LoVo (cell line): ENCODE results near the gene PPM1F.
"Not testable (repeated sequence)": the region's sequence is repeated elsewhere in the genome, so short reads cannot be mapped to it uniquely, and the experiment has no call there.

Experiments used
- DNase-seq: peaks from one replicate; pipeline ENCODE4 v3.0.0-alpha.2; 2016; ENCODE audit warnings: low spot score

The PPM1F gene

DNA sequence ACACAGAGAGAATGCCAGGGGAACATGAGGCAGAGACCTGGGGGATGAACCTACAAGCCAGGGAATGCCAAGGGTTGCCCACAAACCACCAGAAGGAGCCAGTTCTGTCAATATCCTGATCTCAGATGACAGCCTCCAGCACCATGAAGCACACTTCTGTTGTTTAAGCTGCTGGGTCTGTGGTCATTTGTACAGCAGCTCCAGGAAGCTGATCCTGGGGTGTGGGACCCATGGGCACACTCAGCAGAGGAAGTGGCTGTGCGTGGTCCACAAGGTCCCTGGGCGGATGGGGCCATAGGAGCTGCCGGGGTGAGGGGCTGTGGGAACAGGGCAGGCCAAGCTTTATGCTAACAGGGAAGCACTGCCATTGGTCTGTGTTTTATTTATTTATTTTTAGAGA, 12.1 kb downstream of the PPM1F start:
- no peak for DNase-seq

DNA sequence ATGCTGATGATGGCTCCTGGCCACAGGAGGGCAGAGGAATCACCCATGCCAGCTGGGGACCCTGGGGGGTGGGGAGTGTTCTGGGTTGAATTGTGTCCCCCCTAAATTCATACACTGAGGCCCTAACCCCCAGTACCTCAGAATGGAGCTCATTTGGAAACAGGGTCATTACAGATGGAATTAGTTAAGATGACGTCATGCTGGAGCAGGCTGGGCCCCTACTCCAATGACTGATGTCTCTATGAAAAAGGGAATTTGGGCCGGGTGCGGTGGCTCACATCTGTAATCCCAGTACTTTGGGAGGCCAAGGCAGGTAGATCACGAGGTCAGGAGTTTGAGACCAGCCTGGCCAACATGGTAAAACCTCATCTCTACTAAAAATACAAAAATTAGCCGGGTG, 12.7 kb downstream of the PPM1F start:
- DNase-seq, result not testable (repeated sequence)

DNA sequence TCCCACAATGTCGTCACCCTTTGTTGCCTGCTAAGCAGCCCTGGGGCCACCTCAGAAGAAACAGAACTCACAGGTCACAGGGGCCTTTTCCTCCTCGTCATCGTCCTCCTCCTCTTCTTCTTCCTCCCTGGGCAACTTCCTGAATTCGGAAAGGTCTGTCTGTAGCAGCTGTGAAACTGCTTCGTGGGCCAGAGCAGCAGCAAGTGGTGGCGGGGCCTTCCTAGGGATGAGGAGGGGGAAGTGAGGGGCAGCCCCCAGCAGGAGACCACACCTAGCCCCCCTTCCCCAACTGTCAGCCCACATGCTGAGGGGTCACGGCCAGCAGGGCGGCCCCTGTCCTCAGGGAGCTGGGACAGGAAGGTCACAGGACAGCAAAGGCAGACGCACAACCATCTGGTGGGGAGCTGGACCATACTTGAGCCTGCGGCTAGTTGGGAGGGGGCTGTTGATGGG, 13.2 kb downstream of the PPM1F start:
- no peak for DNase-seq

DNA sequence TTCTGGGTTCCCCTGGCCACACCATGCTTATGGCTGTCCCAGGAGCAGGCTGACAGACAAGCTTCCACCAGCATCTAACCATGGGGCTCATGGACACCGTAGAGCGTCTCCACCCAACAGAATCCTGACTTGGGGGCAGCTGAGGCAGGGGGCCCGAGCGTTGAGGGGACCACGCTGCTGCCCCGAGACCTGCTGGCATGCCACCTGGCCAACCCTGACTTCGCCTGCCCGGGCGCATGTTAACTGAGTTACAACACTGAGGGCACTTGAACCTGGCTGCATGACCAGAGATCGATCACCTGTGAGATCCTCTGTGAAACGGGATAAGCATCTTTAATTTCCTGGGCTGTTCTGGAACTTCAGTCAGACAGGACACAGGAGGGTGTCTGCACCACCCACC, 13.7 kb downstream of the PPM1F start:
- no peak for DNase-seq

DNA sequence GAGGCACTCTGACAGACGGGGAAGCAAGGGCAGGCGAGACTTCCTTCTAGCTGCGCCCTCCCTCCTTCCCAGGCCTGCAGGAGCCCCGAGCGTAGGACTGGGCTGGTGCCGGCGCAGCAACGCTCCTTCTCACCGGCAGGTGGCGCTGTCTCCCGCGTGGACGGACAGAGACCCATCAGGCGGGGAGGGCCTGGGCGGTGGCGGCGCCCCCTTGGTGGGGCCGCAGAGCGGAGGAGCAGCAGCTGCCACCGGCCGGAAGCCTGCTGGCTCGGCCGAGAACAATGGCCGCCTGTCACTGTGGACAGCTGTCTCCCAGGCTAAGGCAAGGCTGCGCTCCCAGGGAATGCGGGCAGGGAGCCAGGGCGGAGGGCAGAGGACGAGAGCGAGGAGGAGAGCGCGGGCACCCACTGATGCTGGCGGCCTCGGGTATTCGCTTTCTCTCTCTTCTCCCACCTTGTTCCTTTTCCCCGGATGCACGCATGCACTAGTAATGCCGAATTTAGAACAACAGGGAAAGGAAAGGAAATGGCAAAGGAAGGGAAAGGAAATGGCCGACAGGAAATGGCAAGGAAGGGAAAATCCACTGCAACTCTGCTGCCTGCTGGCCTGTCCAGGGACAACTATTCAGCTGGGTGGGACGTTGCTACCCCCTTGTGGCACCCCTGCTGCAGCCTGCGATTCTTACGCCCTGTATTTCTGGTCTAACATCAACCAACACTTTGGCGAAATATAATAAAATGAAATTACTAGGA, 14.4 kb downstream of the PPM1F start:
- peak; percentile 80 for DNase-seq

DNA sequence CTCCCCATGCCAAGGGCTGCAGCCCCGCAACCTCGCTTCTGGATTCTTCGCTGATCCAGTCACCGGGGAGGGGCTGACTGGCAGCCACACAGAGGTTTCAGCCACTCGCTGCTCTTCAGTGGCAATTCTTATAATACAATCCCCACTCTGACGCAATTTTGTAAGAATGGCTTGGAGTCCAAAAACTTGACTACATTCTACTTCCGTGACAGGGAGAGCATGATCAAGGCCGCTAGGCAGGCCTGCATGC, 14.9 kb downstream of the PPM1F start:
- no peak for DNase-seq

DNA sequence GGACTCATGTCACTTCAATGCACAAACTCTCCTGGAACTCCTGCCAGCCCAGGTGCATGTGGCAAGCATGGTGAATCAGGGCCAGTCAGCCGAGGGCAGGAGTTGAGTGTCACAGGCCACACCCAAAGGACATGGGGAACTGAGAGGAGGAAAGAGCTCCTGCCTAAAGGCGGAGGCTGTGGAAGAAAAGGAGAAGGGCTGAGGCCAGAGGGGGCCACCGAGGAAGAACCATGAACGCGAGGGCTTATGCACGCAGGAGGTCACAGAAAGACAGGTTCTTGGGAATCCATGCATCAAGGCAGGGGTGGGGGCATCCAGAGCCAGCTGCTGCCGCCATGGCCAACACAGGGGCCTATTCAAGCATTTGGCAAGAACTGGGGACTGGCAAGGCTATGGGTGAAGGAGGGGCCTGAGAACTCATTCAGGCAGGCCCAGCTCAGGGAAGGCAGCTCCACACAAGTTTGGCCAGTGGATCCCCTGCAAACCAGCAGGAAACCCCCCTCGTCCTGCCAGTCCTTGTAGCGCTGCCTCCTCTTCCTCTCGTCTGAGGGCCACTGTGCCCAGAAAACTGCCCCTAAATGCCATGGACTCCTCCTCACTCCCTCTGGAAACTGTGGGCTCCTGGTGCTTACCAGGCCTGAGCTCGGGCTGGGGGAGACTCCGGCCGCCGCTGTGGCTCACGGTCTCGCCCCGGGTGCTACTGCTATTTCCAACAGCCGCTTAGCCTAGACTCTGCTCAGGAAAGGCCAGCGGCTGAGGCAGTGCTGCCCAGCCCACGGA, 15.4 kb downstream of the PPM1F start:
- DNase-seq, result peak; percentile 39

DNA sequence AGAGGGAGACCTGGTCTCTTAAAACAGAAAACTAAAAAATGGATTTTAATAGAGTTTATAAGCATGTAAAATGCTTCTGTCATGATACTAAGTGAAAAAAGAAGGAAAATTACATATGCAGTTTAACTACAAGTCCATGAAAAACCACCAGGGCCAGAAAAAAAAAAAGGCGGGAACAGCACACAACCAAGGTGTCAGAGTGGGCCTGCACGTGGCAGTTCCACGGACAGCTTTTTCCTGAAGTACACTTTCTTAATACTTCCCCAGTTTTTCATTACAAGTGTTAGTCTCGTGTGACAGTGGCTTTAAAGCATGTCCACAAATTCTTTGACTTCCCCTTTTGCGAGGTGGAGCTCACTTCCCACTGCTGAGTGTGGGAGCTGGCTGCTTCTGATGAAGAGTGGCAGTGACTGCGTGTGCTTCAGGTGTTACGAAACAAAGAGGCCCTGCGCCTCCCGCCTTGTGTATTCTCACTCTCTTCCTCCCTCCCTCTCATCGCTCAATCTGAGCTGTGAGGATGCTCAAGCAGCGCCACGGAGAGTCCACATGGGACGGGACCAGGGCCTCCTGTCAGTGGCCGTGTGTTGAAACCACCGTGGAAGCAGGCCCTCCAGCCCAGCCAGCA, 16.4 kb downstream of the PPM1F start:
- DNase-seq, result no peak

DNA sequence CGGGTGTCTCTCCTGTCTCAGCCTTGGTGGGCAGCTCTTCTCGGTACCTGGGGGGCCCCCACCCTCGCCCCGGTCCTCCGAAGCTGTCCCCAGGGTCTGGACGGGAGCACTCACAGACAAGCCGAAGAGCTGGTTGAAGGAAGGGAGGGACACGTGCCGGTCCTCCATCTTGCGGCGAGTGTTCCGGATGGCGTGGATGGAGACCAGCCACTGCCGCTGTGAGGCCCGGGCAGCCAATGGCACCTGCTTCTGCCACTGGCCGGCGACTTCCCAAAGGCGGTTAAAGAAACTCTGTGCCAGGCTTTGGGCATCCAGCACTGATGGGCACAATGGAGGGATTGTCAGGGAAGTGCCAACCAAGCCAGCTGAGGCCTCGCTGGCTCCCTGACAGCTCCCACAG, 18.7 kb downstream of the PPM1F start:
- no peak for DNase-seq

DNA sequence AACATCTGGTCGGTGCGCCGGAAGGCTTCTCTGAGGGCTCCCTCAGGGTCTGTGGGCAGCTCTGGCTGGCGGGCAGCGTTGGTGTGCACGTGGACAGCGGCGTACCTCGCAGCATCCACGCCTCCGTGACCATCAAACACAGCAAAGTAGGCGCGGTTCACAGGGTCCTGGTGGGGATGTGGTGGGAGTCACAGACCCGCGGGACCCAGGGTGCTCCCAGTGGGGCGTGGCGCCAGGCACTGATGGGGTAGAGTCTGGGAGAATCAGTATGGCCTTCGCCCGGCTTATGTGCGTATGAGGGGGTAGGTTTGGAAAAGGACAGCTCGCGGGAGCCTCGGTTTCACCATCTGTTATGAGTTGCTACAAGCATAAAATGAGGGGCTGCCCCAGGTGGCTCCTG, 19.2 kb downstream of the PPM1F start:
- DNase-seq, result no peak

DNA sequence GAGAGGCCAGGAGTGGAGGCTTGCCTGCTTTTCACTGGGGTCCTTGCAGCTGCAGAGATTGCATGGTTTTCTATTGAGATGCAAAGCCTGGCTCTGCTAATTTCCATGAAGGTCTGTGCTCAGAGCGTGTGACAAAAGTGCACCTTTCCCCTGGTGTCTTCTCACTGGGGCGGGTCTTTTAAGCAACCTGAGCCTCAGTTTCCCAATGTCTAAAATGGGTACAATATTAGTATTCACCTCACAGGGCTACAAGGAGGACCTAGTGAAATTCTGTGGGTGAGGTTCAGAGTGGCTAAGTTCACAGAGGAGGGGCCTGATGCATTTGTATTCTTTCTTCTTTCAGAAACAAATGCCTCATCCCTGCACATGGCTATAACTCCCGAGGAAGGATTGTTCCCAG, 20.3 kb downstream of the PPM1F start:
- DNase-seq, result no peak

DNA sequence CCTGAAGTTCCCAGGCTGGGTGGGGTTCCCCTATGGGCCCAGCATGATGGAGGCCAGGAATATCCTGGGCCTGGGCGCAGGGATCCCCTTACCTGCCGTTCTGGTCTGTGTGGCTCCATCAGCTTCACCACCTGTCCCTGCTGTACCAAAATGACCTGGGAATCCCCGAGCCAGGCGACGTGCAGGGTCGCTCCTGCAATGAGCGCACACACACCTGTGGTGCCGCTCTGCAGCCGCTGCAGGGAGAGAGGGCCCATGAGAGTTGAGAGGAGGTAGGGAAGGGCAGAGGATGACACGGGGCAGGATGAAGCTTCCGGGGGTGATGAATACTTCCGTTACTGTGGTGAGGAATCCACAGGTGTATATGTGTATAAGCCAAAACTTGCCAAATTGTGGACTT, 21.6 kb downstream of the PPM1F start:
- DNase-seq, result no peak

DNA sequence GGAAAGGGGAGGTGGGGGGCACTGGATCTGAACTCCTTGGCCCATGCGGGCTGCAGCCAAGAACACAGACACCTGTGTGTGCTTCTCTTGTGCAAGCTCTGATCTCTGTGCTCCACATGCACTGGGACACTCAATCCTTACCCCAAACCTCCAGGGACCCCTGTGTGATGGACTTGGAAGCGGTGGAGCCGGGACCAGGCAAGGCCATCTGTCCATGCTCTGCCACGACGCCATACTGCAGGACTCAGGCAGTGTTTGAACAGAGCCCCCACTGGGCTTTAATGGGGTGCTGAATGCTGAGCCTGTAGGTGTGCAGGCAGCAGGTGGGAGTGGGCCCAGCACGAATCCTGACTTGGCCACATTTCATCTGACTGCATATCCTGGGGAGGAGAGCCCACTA, 23.4 kb downstream of the PPM1F start:
- no peak for DNase-seq

DNA sequence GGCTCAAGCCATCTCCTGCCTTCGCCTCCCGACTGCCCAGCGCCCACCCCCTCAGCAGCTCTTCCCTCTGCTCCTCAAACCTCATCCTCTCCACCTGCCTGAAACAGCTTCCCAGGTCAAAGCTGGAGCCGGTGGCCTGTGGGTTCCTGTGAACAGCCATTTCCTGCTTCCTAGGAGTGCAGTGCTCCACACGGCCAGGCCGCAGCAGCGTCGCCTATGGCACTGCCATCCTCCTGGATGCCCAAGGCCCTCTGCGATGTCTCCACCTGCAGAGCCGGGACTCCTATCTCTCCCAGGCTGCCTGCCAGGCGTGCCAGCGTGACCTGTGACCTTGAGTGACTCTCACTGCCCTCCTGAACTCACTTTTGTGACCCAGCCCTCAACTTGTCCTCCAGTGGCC, 24.6 kb downstream of the PPM1F start:
- no peak for DNase-seq

DNA sequence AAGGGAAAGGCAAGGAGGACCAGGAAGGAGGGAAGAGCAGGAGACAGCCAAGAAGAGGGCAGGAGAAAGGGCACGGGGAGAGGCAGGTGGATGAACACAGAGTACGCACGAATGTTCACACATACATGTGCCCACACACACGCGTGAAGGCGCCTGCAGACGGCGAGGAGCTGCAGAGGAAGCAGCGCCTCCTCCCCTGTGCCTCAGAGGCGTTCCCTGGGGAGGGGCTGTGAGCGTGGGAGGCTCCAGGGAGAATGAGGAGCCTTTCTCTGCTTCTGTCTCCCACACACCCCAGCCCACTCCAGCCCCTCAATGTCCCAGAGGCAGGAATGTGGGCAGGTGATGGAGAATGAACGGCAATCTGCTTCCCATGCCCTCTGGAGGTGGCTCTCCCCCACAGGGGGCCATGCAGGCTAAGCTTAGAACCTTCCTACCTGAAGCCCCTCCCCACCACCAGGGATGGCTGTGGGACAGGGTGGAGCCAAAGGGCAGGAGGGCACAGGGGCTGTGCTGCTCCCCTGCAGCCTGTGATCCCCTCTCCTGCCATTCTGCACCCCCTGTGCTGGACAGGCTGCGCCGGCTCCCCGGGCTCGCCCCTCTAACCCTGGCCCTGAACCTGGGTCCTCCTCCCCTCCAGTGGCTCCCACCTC, 25.3 kb downstream of the PPM1F start:
- DNase-seq, result no peak

DNA sequence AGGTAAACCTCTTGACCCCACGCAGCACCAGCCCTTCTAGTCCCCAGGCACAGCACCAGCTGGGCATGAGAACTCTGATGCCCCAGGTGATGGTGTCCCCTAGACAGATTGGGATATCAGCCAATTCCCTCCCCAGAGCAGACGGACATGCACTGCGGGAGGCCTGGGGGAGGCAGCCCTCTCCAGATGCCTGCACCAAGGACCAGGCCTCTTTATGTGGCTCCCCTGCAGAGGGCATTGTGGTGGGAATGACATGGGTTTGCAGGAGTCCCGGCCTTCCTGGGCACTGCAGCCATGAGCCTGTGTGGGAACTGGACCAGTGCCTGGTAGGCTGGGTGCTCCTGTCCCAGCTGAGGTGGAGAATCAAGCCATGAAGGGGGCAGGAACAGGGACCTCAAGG, 25.9 kb downstream of the PPM1F start:
- DNase-seq, result no peak

DNA sequence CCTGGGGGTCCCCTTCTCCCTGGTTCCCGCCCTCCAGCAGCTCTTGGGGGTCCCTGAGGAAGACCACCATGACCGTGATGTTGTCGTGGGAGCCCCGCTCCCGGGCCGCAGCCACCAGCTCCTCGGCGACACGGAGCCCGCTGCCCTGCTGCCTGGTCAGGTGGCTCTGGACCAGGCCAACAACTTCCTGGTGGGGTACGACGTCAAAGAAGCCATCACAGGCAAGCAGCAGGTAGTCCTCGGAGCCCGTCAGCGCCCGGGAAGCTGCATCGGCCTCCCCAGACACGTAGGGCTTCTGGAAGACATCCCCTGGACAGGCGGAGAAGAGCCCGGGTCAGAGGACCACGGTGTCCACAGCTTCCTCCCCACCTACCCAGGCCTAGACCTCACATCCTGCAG, 29.5 kb downstream of the PPM1F start:
- DNase-seq, result no peak

DNA sequence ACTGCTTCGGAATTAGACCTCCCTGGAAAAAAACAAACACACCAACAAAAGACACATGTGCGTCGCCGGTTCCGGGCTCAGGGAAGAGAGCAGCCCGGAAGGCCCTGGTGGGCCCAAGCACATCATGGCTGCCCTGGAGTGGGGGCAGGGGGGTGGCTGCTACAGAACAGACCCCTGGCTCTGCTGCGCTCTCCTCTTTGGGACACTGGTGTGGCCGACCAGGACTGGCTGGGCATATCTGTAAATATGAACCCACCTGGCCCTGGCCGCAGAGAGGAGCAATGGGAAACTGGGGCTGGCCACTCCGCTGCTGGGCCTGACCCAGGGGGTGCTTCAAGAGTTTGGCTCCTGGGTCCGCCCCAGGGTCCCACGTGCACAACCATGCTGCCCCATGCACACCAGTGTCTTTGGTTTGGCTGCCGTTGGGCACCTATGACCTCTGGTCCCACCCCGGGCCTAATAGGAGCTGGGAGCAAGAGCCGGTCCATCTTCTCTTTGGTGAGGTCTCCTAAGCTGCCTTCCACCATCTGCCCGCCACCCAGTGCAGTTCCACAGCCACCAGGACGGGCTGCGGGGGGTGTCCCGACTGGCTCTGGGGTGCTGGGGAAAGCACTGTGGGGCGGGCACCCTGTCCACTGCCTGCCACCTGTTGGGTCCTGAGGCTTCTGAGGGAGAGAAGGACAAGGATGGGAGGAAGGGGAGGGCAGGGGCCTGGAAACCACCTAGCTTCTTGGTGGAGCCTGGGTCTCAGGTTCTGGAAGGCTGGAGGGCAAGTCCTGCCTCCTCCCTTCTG, 30.1 kb downstream of the PPM1F start:
- DNase-seq, result no peak

DNA sequence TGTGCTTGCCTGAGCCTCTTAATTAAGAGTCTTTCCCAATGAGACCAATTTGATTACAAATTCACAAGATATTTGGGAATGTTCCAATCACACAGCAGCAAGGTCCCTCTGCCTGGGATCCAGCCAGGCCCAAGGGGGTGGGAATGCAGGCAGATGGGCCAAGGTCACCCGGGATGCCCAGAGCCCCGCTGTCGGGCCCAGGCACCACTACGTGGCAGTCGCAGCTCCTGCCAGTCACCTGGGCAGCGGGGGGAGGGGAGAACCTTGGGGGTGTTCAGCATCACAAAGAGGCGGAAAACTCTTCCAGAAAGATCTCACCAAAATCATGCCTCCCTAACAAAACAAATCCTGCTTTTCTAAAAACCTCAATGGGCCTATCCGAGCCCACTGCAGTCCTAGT, 30.9 kb downstream of the PPM1F start:
- DNase-seq, result no peak

DNA sequence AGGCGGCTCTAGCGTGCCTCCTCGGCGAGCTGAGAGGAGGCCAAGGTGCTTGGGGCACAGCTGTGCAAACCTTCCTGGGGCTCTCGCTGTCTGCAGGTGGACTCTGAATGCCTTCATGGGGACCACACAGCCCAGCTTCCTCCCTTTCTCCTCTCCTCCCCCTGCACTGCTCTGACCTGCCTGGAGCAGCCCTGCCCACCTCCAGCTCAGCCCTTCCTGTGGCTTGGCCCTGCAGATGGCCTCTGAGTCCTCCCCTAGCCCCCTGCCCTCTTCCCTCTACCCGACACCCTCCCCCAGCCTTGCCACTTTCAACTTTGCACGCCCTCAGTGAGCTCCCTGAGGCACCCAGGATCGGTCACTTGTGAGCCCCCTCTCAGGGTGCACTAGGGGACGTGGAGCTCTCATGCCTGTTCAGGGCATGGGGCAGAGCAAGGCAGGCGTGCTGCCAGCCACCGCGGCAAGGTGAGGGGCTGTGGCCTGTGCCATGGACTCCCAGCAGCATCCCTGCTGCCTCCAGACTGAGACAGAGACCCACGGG, 31.4 kb downstream of the PPM1F start:
- DNase-seq, result no peak

DNA sequence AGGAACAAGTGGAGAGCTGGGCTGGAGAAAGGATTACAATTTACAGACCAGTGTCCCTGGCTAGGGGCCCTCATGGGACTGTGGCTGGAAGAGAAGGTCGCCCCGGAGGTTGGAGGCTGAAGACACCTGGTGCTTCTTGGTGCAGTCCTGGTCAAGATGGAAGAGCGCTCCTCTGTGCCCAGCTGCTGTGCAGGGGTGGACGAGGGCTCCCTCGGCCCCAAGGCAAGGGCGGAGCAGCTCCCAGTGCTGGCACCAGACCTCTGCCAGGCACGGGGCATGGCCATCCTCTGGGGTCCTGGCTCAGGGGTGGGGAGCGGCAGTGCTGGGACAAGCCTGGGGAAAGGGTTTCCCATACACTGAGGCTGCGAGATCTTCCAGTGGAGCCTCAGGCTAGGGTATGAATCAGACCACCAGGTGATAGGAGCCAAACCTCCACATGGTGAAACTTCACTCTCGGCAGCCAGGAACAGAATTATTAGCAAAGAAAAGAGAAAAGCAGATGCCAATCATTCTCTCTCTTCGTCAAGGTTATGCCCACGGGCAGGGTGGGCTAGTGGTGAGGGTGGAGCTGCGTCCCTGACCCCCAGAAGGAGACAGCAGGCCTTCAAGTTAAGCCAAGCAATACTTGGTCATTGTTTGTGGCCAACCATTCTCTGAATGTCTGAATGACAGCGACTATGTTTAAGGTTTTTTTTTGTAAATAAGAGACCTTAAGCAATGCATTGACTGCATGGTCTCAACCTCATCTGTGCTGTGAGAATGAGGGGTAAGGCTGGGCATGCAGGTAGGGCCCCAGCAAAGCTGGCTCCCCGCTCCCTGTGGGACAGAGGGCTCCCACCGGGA, 32.1 kb downstream of the PPM1F start:
- no peak for DNase-seq
